ENCODE data around the gene TMEM209.

GRCh38 chr7:130210181-130210935, 5.2 kb upstream of the TMEM209 start:
- no peak for TF ChIP-seq CTCF (IDR thresholded peaks at IDR 0.05; ENCODE audit: low read length)
- TF ChIP-seq EZH2 (IDR thresholded peaks at IDR 0.05; ENCODE audit: borderline replicate concordance, low read length): no peak
